GM13977 (cell line): ENCODE data around the gene MPPED1.

ENCODE experiments used
- DNase-seq: peaks from one replicate; pipeline ENCODE4 v3.0.0; 2012; ENCODE audit warnings: low spot score
- CTCF ChIP-seq: IDR thresholded peaks from 2 replicates; pipeline ENCODE4 v1.5.1; 2012; ENCODE audit warnings: mild to moderate bottlenecking, control low read depth; ENCODE audit not compliant: insufficient read depth; ENCODE audit errors: extremely low read depth, missing control alignments
- in situ Hi-C: fragments of 300-500 bp; cut with MboI; formaldehyde crosslinking; loops from one replicate; pipeline ENCODE4 v1.12.0; 2022; ENCODE audit warnings: low sequenced_read_pairs, low pct_unique_long_range_greater_than_20kb, mixed read lengths, inconsistent platforms; ENCODE audit not compliant: unreplicated experiment

The MPPED1 gene

GRCh38 chr22:43479301-43479950 is 67.6 kb downstream of the MPPED1 start:
- in situ Hi-C loops, result no loop called here
- TF ChIP-seq CTCF, result no peak
- no peak for DNase-seq

GRCh38 chr22:43479962-43480361 is 68.1 kb downstream of the MPPED1 start:
- TF ChIP-seq CTCF, result no peak
- in situ Hi-C loops, result no loop called here
- no peak for DNase-seq

GRCh38 chr22:43481568-43482317 is 69.9 kb downstream of the MPPED1 start:
- in situ Hi-C loops, result no loop called here
- DNase-seq, result peak; percentile 48
- TF ChIP-seq CTCF, result peak; percentile 13

- in situ Hi-C loops, result no loop called here
- no peak for TF ChIP-seq CTCF
- DNase-seq, result no peak
These were observed 70.5 kb downstream of the MPPED1 start for GRCh38 chr22:43482318-43482625.

- DNase-seq, result no peak
- in situ Hi-C loops, result no loop called here
- TF ChIP-seq CTCF, result no peak
These were observed 71.5 kb downstream of the MPPED1 start for GRCh38 chr22:43483266-43483665.

GRCh38 chr22:43483669-43484068 is 71.9 kb downstream of the MPPED1 start:
- TF ChIP-seq CTCF, result no peak
- no peak for DNase-seq
- in situ Hi-C loops, result no loop called here
